GM18907 (cell line): ENCODE data around the gene DDX42.
"Not testable (repeated sequence)": the region's sequence is repeated elsewhere in the genome, so short reads cannot be mapped to it uniquely, and the experiment has no call there.

ENCODE experiments used
- ATAC-seq: cut with Tn5 transposase; IDR thresholded peaks from one replicate; pipeline ENCODE4 v1.9.1; 2021; ENCODE audit warnings: mild to moderate bottlenecking, moderate library complexity; ENCODE audit not compliant: unreplicated experiment

Gene DDX42

DNA sequence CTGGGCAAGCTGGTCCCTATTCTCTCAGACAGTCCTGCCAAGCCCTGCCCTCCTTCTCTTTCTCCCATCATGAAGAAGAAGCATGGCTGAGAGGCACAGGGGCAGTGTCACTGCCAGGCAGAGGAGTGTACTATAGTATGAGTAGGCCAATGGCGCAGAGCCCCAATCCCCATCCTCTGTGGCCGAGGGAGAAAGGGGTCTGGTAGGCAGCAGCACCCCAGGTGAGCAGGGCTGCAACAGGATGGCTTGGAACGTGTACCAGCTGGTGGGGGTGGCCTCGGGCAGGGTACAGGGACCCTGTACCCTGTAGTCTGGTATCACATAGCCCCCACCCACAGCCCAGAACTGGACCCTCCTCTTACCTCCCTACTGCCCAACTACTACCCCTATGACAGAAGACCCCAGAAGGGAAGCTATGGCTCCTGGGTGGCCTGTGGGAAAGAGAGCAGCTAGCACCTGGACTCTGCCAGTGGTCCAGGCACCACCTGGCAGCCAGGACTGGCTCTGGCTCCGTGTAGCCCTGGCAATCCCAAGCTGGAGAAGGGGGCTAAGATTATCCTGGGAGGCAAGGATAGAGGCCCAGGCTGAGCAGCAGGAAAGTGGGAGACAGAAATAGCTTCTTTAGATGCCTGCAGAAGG is 64.1 kb downstream of the DDX42 start:
- ATAC-seq, result no peak

DNA sequence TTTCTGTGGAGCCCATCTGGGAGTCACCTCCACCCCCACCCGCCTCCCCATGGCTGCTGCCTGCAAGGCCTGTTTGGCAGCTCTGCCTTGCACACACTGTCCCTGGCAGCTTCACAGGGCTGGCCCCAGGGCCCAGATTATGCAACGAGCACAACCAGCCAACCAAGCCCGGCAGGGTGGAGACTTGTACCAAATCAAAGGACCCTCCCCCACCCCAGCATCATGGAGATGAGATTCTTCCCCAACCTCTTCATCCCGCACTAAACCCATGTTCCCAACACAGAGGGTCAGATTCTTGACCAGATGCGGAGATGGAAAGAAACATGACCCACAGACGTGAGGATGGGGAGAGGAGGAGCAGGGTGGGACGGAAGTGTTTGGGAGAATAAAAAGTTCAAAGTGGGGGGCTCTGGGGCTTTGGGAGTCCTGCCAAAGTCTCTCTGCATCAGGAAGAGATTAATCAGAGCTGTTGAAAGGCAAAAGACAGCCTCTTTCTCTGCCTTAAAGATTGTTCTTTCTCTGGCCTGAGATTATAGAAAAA is 64.7 kb downstream of the DDX42 start:
- ATAC-seq, result no peak

GRCh38 chr17:63840591-63841349 is 66.8 kb downstream of the DDX42 start:
- ATAC-seq, result no peak

GRCh38 chr17:63841350-63842172 is 67.6 kb downstream of the DDX42 start:
- ATAC-seq, result no peak

DNA sequence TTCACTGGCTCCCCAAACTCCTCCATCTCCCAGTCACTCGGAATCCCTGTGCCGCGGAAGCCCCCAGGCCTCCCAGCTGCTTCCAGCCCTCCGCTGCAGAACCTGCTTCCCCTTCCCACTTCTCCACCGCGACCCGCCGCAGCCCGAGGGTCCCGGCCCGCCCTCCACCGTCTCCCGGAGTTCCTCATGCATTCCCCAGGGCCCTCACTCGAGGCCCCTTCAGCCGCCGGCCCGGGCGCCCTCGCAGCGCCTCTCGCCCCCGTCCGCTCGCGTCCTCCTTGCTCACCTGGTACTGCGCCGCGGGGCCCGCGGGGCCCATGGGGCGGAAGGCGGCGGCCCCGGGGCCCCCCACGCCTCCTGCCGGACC is 68.2 kb downstream of the DDX42 start:
- peak; percentile 31 for ATAC-seq

DNA sequence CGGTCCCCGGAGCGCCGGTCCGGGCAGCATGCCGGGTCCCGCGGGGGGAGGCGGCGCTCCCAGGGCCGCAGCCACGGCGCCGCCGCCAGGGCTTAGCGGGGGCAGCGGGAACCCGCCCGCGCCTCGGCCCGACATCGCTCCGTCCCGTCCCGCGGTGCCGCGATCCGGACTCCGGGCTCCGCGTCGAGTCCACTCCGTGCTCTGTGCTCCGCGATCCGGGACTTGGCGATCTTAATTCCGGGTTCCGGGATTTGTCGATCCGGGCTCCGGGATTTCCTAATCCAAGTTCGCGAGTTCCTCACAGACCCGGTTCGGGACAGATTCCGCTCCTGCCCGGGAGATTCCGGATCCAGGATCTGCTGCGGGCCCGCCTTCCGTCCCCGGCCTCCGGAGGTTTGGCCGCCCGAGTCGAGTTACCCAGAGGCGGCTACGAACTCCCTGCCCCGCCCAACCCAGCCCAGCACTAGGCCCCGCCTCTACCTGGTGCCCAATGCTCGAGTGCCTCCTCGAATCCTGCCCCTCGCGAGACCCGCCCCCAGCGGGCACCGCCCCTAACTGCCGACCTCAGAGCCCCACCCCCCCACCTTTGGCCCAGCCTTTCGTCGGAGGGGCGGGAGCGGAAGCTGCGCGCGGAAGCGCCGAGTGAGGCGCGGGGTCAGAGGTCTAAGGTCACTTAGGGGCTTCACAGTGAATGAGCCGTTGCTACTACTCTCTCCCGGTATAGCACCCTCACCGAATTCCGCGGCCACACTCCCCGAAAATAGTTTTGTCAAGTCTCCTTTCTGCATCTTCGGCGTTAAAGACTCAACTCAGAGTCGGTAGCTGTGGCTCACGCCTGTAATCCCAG is 68.8 kb downstream of the DDX42 start, which contains the start of gene SMARCD2:
SMARCD2 (minus strand) TSS at position 146 of the 847 bp plus-strand sequence; CDS start at position 135, 11 bp downstream.
- ATAC-seq, result peak; percentile 76

- not testable (repeated sequence) for ATAC-seq
These were observed 69.5 kb downstream of the DDX42 start for GRCh38 chr17:63843387-63843888.

GRCh38 chr17:63843910-63844677 is 70.1 kb downstream of the DDX42 start:
- no peak for ATAC-seq

DNA sequence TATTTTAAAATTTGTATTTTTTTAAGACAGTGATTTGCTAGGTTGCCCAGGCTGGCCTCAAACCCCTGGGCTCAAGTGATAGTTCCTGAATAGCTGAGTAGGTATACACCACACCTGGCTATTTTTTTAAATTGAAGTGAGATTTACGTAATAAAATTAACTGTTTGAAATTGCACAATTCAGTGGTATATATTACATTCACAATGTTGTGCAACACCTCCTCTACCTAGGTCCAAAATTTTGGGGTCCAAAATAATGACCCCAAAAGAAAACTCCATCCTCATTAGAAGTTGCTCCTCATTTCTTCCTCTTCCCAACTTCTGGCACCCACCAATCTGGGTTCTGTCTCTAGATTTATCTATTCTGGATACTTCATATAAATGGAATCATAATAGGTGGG is 71.5 kb downstream of the DDX42 start:
- no peak for ATAC-seq

DNA sequence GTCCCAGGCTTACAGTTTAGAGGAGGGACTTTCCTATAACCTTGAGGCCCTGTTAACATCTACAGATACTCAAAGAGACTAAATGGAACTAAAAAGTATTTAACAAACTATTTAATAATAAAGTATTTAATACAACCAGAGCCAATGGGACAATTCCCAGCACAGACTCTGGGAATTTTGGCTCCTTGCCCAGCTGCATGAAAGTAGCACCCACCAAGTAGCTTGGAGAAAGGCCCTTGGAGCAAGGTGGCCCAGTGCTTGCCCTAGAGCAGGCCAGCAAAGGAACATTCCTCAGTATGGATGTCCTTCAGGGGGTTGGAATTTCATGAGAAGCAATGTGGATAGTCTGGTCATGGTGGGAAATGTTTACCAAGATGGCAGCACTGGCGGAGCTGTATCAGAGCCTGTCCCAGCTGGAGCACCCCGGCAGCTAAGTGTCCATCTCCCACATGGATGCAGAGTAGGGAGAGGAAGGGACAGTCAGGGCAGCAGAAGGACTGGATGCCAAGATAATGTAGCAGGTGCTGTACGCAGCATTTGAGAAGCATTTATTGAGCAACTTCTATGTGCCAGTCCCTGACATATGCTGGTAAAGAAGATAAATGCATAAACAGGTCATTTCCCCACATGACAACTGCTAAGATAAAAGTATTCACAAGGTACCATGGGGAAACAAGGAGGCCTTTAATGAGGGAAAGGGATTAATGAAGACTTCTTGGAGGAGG is 73.7 kb downstream of the DDX42 start:
- ATAC-seq, result no peak

DNA sequence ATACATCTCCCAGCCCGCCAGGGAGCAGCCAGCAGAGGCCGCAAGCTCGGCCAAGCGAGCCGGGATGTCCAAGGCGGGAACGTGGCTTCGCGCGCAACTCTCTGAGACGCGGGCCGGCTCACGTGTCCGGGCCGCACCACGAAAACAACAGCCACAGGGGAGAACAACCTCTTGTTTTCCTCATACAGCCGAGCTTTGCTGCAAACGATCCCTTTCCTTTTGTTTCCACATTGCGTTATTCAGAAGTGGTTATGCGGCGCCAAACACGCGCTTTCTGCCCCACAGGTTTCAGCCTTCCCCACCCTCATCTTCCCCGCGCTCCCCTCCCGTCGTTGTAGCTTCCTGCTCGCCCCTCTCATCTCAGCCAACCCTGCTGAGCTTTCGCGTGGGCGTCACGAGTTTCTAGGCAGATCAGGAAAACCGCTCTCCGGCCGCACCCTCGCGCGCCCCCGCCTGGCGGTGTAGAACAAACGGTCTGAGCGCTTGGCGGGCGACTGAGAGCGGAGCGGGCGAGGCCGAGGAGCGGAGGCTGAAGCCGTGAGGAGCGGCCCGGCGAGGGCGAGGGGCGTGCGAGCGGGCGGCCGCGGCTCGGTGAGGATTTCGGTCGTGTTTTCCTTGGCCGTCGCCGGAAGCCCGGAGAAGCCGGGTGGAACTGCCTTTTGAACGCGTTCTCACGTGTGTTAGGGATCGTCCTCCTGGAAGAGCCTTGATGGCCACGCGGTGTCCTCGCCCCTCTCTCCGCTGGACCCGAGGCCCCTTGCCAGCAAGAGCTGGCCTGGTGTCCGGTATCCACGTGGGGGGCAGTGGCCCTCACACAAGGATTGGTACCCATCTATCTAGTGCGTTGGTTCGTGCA is 75.1 kb downstream of the DDX42 start:
- ATAC-seq, result peak; percentile 75

DNA sequence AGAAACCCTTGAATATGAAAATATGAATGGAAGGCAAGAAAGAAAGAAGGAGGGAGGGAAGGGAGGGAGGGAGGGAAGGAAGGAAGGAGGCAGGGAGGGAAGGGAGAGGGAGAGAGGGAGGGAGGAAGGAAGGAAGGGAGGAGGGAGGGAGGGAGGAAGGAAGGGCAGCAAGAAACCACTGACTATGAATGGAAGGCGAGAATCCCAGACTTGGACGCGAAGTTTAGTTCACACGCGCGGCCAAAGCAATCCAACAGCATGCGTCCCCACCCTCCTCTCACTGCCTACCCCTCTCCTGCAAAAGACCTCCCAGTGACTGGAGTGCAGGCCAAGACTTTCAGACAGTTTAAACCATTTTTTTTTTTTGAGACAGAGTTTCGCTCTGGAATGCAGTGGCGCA is 76.4 kb downstream of the DDX42 start:
- no peak for ATAC-seq

DNA sequence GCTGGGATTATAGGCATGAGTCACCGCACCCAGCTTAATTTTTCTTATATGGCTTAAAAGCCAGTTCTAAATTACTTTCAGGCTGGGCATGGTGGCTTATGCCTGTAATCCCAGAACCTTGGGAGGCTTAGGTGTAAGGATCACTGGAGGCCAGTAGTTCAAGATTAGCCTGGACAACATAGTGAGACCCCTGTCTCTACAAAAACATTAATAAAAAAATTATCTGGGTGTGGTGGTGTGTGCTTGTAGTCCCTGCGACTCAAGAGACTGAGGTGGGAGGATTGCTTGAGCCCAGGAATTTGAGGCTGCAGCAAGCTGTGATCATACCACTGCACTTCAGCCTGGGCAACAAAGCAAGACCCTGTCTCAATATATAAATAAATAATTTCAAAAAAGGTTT is 79.3 kb downstream of the DDX42 start:
- no peak for ATAC-seq

GRCh38 chr17:63854709-63855108 is 80.7 kb downstream of the DDX42 start:
- no peak for ATAC-seq

- ATAC-seq, result no peak
These were observed 81.2 kb downstream of the DDX42 start for GRCh38 chr17:63855185-63855584.

DNA sequence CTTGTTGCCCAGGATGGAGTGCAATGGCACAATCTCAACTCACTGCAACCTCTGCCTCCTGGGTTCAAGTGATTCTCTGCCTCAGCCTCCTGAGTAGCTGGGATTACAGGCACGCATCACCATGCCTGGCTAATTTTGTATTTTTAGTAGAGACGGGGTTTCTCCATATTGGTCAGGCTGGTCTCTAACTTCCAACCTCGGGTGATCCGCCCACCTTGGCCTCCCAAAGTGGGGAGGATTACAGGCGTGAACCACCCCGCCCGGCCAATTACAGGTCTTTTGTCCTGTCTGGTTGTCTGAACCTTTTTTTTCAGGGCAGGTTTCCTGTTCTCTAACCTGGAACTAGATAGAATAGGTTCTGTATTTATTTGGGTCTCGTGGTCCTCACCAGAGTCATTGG is 82.5 kb downstream of the DDX42 start:
- not testable (repeated sequence) for ATAC-seq

DNA sequence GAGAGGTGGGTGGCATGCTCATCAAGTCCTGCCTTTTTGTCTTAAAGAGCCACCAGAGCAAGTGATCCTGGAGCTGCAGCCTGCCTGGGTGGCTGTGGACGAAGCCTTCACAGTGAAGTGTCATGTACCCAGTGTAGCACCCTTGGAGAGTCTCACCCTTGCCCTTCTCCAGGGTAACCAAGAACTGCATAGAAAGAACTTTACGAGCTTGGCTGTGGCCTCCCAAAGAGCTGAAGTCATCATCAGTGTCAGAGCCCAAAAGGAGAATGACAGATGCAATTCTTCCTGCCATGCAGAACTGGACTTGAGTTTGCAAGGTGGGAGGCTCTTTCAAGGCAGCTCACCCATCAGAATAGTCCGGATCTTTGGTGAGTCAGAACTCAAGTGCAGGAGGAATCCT is 85.3 kb downstream of the DDX42 start:
- ATAC-seq, result no peak

GRCh38 chr17:63866625-63867024 is 92.7 kb downstream of the DDX42 start:
- not testable (repeated sequence) for ATAC-seq
